GM23338 (cell line): ENCODE measurements around the gene PGAM1.

Source experiments
- EZH2phosphoT487 ChIP-seq: fragments of 200-600 bp; sonication (generic); IDR thresholded peaks from one replicate; pipeline ENCODE4 v1.8.1; 2018; ENCODE audit warnings: antibody characterized with exemption; ENCODE audit not compliant: unreplicated experiment
- POLR2AphosphoS5 ChIP-seq: IDR thresholded peaks from 2 replicates; pipeline ENCODE4 v1.6.1; 2016; ENCODE audit warnings: antibody characterized with exemption, low read depth
- TF ChIP-seq, protein P1 (sequence below), 2 experiments: fragments of 200-600 bp in 1 of 2; sonication (generic) in 1 of 2; conservative IDR thresholded peaks; 2 replicates each; pipeline versions ENCODE4 v1.5.1 to v1.6.1; 2016 to 2017; ENCODE audit warnings: antibody characterized with exemption in 2 of 2, low read depth in 2 of 2, mild to moderate bottlenecking in 2 of 2, moderate library complexity in 1 of 2

- TF ChIP-seq, protein P1, sequence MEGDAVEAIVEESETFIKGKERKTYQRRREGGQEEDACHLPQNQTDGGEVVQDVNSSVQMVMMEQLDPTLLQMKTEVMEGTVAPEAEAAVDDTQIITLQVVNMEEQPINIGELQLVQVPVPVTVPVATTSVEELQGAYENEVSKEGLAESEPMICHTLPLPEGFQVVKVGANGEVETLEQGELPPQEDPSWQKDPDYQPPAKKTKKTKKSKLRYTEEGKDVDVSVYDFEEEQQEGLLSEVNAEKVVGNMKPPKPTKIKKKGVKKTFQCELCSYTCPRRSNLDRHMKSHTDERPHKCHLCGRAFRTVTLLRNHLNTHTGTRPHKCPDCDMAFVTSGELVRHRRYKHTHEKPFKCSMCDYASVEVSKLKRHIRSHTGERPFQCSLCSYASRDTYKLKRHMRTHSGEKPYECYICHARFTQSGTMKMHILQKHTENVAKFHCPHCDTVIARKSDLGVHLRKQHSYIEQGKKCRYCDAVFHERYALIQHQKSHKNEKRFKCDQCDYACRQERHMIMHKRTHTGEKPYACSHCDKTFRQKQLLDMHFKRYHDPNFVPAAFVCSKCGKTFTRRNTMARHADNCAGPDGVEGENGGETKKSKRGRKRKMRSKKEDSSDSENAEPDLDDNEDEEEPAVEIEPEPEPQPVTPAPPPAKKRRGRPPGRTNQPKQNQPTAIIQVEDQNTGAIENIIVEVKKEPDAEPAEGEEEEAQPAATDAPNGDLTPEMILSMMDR (conservative IDR thresholded peaks at IDR 0.05; ENCODE audit: low read depth in 2 of 2): 0 out of 4 replicates have a peak, but pooled peaks of 1 of the 2 experiments have one; percentile 13
- TF ChIP-seq POLR2AphosphoS5 (no peak), EZH2phosphoT487 (no peak)
Observed at GRCh38 chr10:97378933-97379921, 46.8 kb upstream of the PGAM1 start.
